NCI-H146 (cell line): ENCODE results near the gene RANBP10.

Experiments
- DNase-seq: peaks from one replicate; lab custom pipeline; 2025; lab: John Stamatoyannopoulos, UW

RANBP10 gene

GRCh38 chr16:67675999-67676398 lies 130.4 kb downstream of the RANBP10 start:
- DNase-seq = no peak

- DNase-seq = no peak
Observed at GRCh38 chr16:67675579-67675935, 130.8 kb downstream of the RANBP10 start.

- DNase-seq = no peak
Observed at GRCh38 chr16:67674851-67675578, 131.3 kb downstream of the RANBP10 start.

- DNase-seq = no peak
Observed at GRCh38 chr16:67673712-67674580, 132.4 kb downstream of the RANBP10 start.
